Caco-2 (cell line): ENCODE data around the gene GPR78. TPM values are rescaled to one million over a fixed set of nuclear protein-coding genes. Genes with fewer than 3 reads are reported as not detected.

Source experiments
- BruUV-seq: library from RNA; stranded (reverse); fragments of 400-500 nt; replicated peaks from 2 replicates; lab custom pipeline; 2021; lab: Mats Ljungman, UMichigan
- CTCF ChIA-PET: fragments of 300-600 bp; sonication (Branson Sonifier 250); formaldehyde crosslinking; loops from one replicate; lab custom pipeline; 2022; ENCODE audit warnings: antibody characterized with exemption; lab: Charles Lee
- POLR2A ChIA-PET: fragments of 300-600 bp; sonication (Branson Sonifier 250); formaldehyde crosslinking; loops from one replicate; lab custom pipeline; 2022; ENCODE audit warnings: antibody characterized with exemption; lab: Charles Lee
- DNase-seq, 2 experiments: peaks; one replicate each; pipeline versions ENCODE4 v3.0.0 to v3.0.0-alpha.2; 2020 to 2022
- H3K27me3 ChIP-seq: replicated peaks from 2 replicates; pipeline ENCODE4 v1.6.0; 2011; ENCODE audit warnings: low read length; ENCODE audit not compliant: control insufficient read depth, insufficient read depth
- H3K36me3 ChIP-seq: 2 replicates; pipeline ENCODE4 v1.5.1; 2011; ENCODE audit warnings: low read length; ENCODE audit not compliant: control insufficient read depth, insufficient read depth
- H3K4me1 ChIP-seq: fragments of 250-450 bp; sonication (Bioruptor Pico); 2 replicates; pipeline ENCODE4 v1.5.1; 2020; ENCODE audit warnings: mild to moderate bottlenecking
- H3K4me3 ChIP-seq: 2 replicates; pipeline ENCODE4 v1.5.1; 2011; ENCODE audit warnings: low read depth, mild to moderate bottlenecking, control low read depth, low read length
- H3K9me3 ChIP-seq: fragments of 250-450 bp; sonication (Bioruptor Pico); 2 replicates; pipeline ENCODE4 v1.5.1; 2020; ENCODE audit warnings: mild to moderate bottlenecking, moderate library complexity
- H3K27ac Mint-ChIP-seq: one replicate; pipeline ENCODE4 v1.8.0; 2022; ENCODE audit warnings: mixed read lengths; ENCODE audit not compliant: unreplicated experiment
- H3K27me3 Mint-ChIP-seq: one replicate; pipeline ENCODE4 v1.8.0; 2022; ENCODE audit warnings: mixed read lengths; ENCODE audit not compliant: insufficient read depth, unreplicated experiment
- H3K36me3 Mint-ChIP-seq: one replicate; pipeline ENCODE4 v1.8.0; 2022; ENCODE audit warnings: mild to moderate bottlenecking, mixed read lengths; ENCODE audit not compliant: insufficient read depth, unreplicated experiment
- H3K4me1 Mint-ChIP-seq: one replicate; pipeline ENCODE4 v1.8.0; 2022; ENCODE audit warnings: low read depth, mixed read lengths; ENCODE audit not compliant: unreplicated experiment
- H3K4me3 Mint-ChIP-seq: one replicate; pipeline ENCODE4 v1.8.0; 2022; ENCODE audit warnings: mild to moderate bottlenecking, moderate library complexity, mixed read lengths; ENCODE audit not compliant: unreplicated experiment
- H3K9me3 Mint-ChIP-seq: one replicate; pipeline ENCODE4 v1.8.0; 2022; ENCODE audit warnings: mixed read lengths; ENCODE audit not compliant: unreplicated experiment
- CTCF ChIP-seq, 2 experiments: fragments of 200-600 bp in 1 of 2; IDR thresholded peaks; 1 replicate in 1 of 2; 2 replicates in 1 of 2; pipeline versions ENCODE4 v1.5.1 to v1.8.0; 2011 to 2022; ENCODE audit warnings: antibody characterized with exemption in 1 of 2, control low read depth in 1 of 2, inconsistent platforms in 1 of 2, low read depth in 1 of 2, low read length in 1 of 2, mild to moderate bottlenecking in 1 of 2, moderate library complexity in 1 of 2; ENCODE audit not compliant: insufficient read depth in 1 of 2, severe bottlenecking in 1 of 2, unreplicated experiment in 1 of 2
- intact Hi-C: fragments of 100-400 bp; cut with micrococcal nuclease; formaldehyde crosslinking; loops from one replicate; pipeline ENCODE4 v1.10.0; 2022; ENCODE audit not compliant: unreplicated experiment
- total RNA-seq: library from RNA; stranded (reverse); gene quantifications from 2 replicates; pipeline ENCODE4 v1.2.3, GENCODE V29; 2022

GPR78 gene
- total RNA-seq, 1 experiment from 2014 or later: 0.68 TPM

- Mint-ChIP-seq H3K4me3 (no peak overlapping the region), H3K4me1 (peaks cover 6% of the 10 kb centered on the region), H3K27ac (no peak overlapping the region), H3K9me3 (no peaks in the 10 kb centered on the region), H3K27me3 (peaks cover 2% of the 10 kb centered on the region), H3K36me3 (no peaks in the 10 kb centered on the region)
- no peak for TF ChIP-seq CTCF (IDR thresholded peaks at IDR 0.05; ENCODE audit: insufficient read depth in 1 of 2, low read depth in 1 of 2, low read length in 1 of 2, severe bottlenecking in 1 of 2, unreplicated experiment in 1 of 2)
- CTCF ChIA-PET: no interaction called here
- H3K27me3 ChIP-seq: no peaks in the 10 kb centered on the region; the same call in 1 of the 2 replicates
- no TSS peak for BruUV-seq
- POLR2A ChIA-PET: no interaction called here
- no peaks in the 10 kb centered on the region for H3K9me3 ChIP-seq
- peaks cover 17% of the 10 kb centered on the region for H3K4me1 ChIP-seq
- H3K36me3 ChIP-seq: no peaks in the 10 kb centered on the region
- no peak for DNase-seq
- intact Hi-C loops: loop anchor here (5.0 kb wide), 1 partner anchor 34 kb away; no protein-coding TSS in a partner anchor
- no peak overlapping the region for H3K4me3 ChIP-seq
Observed at GRCh38 chr4:8591114-8591513, 10.9 kb downstream of the GPR78 start.

- no TSS peak for BruUV-seq
- TF ChIP-seq CTCF (IDR thresholded peaks at IDR 0.05; ENCODE audit: insufficient read depth in 1 of 2, low read depth in 1 of 2, low read length in 1 of 2, severe bottlenecking in 1 of 2, unreplicated experiment in 1 of 2): no peak
- H3K36me3 ChIP-seq: no peaks in the 10 kb centered on the region
- no peaks in the 10 kb centered on the region for H3K36me3 Mint-ChIP-seq
- peak overlapping the region; percentile 60 for H3K4me3 Mint-ChIP-seq
- no peak overlapping the region; the same call in 1 of the 2 replicates for H3K4me3 ChIP-seq
- no peaks in the 10 kb centered on the region for H3K9me3 ChIP-seq
- no peak for DNase-seq
- no peak overlapping the region for H3K27ac Mint-ChIP-seq
- peaks cover 2% of the 10 kb centered on the region for H3K27me3 Mint-ChIP-seq
- no peaks in the 10 kb centered on the region; the same call in 1 of the 2 replicates for H3K27me3 ChIP-seq
- ChIA-PET CTCF (interaction anchor here (0.6 to 1.1 kb wide), 3 partner anchors 11 to 124 kb away, joined by 3 read pairs; no protein-coding TSS in a partner anchor), POLR2A (no interaction called here)
- H3K4me1 Mint-ChIP-seq: peaks cover 6% of the 10 kb centered on the region
- H3K4me1 ChIP-seq: peaks cover 17% of the 10 kb centered on the region
- H3K9me3 Mint-ChIP-seq: no peaks in the 10 kb centered on the region
- intact Hi-C loops: loop anchor here (5.0 kb wide), 1 partner anchor 34 kb away; no protein-coding TSS in a partner anchor
Observed at GRCh38 chr4:8591626-8592365, 11.6 kb downstream of the GPR78 start.

- Mint-ChIP-seq H3K9me3 (no peaks in the 10 kb centered on the region), H3K36me3 (no peaks in the 10 kb centered on the region), H3K4me3 (peak within 1 kb of the TSS; percentile 60), H3K4me1 (peaks cover 6% of the 10 kb centered on the region), H3K27me3 (peaks cover 2% of the 10 kb centered on the region), H3K27ac (no peak within 1 kb of the TSS)
- POLR2A ChIA-PET: no interaction called here
- intact Hi-C loops: loop anchor here (5.0 kb wide), 1 partner anchor 35 kb away; no protein-coding TSS in a partner anchor
- Histone ChIP-seq H3K4me3 (peak within 1 kb of the TSS; percentile 34), H3K4me1 (peaks cover 17% of the 10 kb centered on the region), H3K36me3 (no peaks in the 10 kb centered on the region), H3K9me3 (no peaks in the 10 kb centered on the region), H3K27me3 (no peaks in the 10 kb centered on the region; the same call in 1 of the 2 replicates)
- peak in 1 of 2 experiments; percentile 48 for DNase-seq
- TF ChIP-seq CTCF (IDR thresholded peaks at IDR 0.05; ENCODE audit: insufficient read depth in 1 of 2, low read depth in 1 of 2, low read length in 1 of 2, severe bottlenecking in 1 of 2, unreplicated experiment in 1 of 2): no peak
- no TSS peak for BruUV-seq
- CTCF ChIA-PET: interaction anchor here (0.6 to 1.1 kb wide), 3 partner anchors 12 to 124 kb away, joined by 3 read pairs; no protein-coding TSS in a partner anchor
Observed at GRCh38 chr4:8592366-8593263, 12.4 kb downstream of the GPR78 start, which contains the start of gene CPZ. Gene CPZ (plus strand): TSS chr4:8592765. CDS start chr4:8592834, 69 bp downstream.
